NB4 (cell line): ENCODE results near the gene HMG20A.

Source experiments
- CTCF ChIP-seq: IDR thresholded peaks from one replicate; pipeline ENCODE4 v1.5.1; 2012; ENCODE audit warnings: low read depth, low read length
- POLR2A ChIP-seq: IDR thresholded peaks from 2 replicates; pipeline ENCODE4 v1.6.1; 2011; ENCODE audit warnings: mild to moderate bottlenecking; ENCODE audit not compliant: insufficient read length; ENCODE audit errors: extremely low read depth

- TF ChIP-seq CTCF (no peak), POLR2A (no peak)
Observed at GRCh38 chr15:77529394-77530159, 108.9 kb downstream of the HMG20A start.
